GM10248 (cell line): ENCODE data around the gene ZNF185.

Experiments used
- CTCF ChIA-PET: fragments of 300-600 bp; sonication (Branson Sonifier 250); formaldehyde crosslinking; extraction: SDS; loops from one replicate; lab custom pipeline; 2021; ENCODE audit warnings: antibody characterized with exemption; lab: Yijun Ruan, JAX
- POLR2A ChIA-PET: fragments of 350-650 bp; sonication (Branson Sonifier 250); formaldehyde crosslinking; extraction: SDS; loops from one replicate; lab custom pipeline; 2020; ENCODE audit warnings: antibody characterized with exemption; lab: Yijun Ruan, JAX
- DNase-seq: peaks from one replicate; pipeline ENCODE4 v3.0.0; 2012; ENCODE audit errors: extremely low spot score
- CTCF ChIP-seq: IDR thresholded peaks from 2 replicates; pipeline ENCODE4 v1.5.1; 2012; ENCODE audit warnings: mild to moderate bottlenecking, low read depth; ENCODE audit errors: extremely low read depth, missing control alignments, control extremely low read depth

ZNF185 gene

GRCh38 chrX:152878976-152879755 is 18.7 kb upstream of the ZNF185 start:
- no peak for TF ChIP-seq CTCF

GRCh38 chrX:152881289-152881688 is 16.6 kb upstream of the ZNF185 start:
- no peak for DNase-seq
- TF ChIP-seq CTCF: no peak
- POLR2A ChIA-PET: no interaction called here
- CTCF ChIA-PET: interaction anchor here (1.3 to 2.0 kb wide), 2 partner anchors 8 to 24 kb away, joined by 3 to 4 read pairs; no protein-coding TSS in a partner anchor

More at GRCh38 chrX:152878976-152879755, 18.7 kb upstream of the ZNF185 start:
- ChIA-PET CTCF (no interaction called here), POLR2A (no interaction called here)
- no peak for DNase-seq

GRCh38 chrX:152884171-152884570 is 13.7 kb upstream of the ZNF185 start:
- POLR2A ChIA-PET: no interaction called here
- CTCF ChIA-PET: interaction anchor here (0.8 to 1.5 kb wide), 2 partner anchors 18 to 34 kb away, joined by 3 read pairs; no protein-coding TSS in a partner anchor
- no peak for DNase-seq
- TF ChIP-seq CTCF: no peak

- POLR2A ChIA-PET: no interaction called here
- DNase-seq: no peak
- TF ChIP-seq CTCF: no peak
- CTCF ChIA-PET: no interaction called here
These were observed 11.2 kb upstream of the ZNF185 start for GRCh38 chrX:152886716-152887115.

- no peak for DNase-seq
- no peak for TF ChIP-seq CTCF
- POLR2A ChIA-PET: no interaction called here
- CTCF ChIA-PET: no interaction called here
These were observed 5.4 kb upstream of the ZNF185 start for GRCh38 chrX:152892499-152892898.

GRCh38 chrX:152892999-152893891 is 4.6 kb upstream of the ZNF185 start:
- no peak for TF ChIP-seq CTCF
- no peak for DNase-seq
- CTCF ChIA-PET: interaction anchor here (1.4 kb wide), 1 partner anchor 12 kb away, joined by 6 read pairs; no protein-coding TSS in a partner anchor
- POLR2A ChIA-PET: no interaction called here
